ENCODE measurements around the gene NSMCE1.

Gene NSMCE1

DNA sequence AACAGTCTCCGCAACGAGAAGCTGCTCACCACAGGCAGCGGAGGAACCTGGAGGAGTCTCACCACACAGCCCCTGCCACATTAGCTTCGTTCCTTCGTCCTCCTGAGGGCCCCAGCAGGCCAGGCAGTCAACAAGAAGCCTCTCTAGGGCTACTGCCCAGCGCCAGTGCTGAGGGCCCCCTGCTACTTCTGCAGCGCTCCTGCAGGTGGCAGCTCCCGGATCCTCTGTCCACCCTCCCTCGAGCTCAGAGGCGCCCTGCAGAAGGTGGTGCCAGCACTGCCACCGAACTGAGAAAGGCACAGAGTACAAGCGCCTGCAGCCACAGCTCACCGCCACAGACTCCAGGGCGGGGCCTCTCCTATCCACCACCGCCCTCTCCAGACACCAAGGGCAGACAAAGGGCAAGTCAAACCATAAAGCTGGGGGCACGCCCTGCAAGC, 38.0 kb downstream of the NSMCE1 start:
- no peak for DNase-seq (ENCODE audit: low spot score)

DNA sequence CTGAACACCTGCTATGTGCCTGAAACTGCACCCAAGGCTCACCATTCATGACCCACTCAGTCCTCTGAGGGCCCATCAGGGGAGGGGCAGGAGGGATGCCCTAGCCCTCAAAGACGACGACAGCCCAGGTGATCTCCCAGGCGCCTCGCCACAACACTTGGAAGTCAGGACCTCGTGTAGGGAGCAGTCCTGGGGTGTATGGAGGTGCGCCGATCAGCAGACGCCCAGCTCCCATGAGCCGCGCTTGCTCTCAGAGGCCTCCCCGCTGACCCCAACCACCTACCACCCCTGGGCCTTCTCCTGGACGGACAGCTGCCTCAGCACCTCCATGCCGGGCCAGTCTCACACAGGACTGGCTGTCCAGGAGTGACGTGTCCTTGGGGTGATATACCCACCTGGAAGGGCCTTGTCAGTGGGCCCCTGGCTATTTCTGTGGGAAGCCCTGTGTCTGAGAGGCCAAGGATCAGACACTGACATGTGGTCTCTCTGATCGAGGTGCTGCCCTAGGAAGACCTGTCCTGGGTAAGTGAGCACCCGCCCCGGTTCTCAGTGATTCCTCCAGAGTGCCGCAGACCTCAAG, 38.6 kb downstream of the NSMCE1 start:
- DNase-seq (ENCODE audit: low spot score) = no peak

- DNase-seq (ENCODE audit: low spot score) = no peak
Measured at GRCh38 chr16:27228621-27229501, 39.7 kb downstream of the NSMCE1 start.

DNA sequence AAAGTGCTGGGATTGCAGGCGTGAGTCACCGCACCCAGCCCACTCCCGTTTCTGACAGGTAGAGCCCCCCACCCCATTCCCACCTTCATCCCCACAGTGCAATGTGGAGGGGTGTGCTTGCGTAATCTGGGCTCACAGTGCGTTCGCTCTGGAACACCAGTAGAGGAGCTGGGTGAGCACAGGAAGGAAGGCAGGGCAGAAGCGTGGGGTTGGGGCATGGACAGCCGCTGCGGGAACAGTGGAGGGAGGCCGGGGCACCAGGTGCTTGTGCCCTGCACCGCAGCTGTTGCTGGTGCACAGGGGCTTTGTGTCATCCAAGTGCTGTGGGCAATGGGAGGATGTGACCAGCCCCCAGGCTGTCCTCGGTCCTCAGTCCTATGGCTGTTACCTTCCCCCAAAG, 40.5 kb downstream of the NSMCE1 start:
- no peak for DNase-seq (ENCODE audit: low spot score)

DNA sequence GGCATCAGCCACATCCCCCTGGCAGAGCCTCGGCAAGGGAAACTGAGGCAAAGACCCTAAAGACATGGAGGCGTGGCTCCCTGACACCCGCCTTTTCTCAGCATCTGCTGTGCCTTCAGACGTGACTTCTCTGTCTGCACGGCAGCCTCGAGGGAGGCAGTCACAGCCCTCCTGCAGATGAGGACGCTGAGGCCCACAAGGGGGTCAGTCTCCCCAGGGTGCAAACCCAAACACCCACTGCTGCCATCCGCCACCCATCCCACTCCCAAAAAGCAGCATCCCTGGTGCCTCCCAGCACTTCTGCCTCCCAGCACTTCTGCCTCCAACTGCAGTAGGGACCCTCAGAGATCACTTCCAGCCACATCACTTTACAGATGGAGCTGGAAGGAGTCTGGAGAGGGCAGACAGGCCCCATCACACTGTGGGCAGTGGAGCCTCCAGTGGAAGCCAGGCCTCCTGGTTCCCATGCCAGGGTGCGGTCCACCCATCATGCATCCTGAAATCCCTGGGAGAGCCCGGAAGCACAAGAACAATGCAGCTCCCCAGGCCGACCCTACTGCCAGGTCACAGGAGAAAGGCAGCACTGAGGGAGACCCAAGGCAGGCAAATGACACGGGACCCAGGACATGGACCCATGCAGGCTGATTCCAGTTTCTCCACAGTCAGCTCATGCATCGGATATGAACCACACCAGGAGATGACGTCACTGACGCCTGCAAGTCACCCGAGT, 41.4 kb downstream of the NSMCE1 start:
- no peak for DNase-seq (ENCODE audit: low spot score)

- DNase-seq (ENCODE audit: low spot score) = no peak
Measured at GRCh38 chr16:27226476-27226875, 42.1 kb downstream of the NSMCE1 start.

GRCh38 chr16:27225536-27226360, 42.8 kb downstream of the NSMCE1 start:
- no peak for DNase-seq (ENCODE audit: low spot score)

DNA sequence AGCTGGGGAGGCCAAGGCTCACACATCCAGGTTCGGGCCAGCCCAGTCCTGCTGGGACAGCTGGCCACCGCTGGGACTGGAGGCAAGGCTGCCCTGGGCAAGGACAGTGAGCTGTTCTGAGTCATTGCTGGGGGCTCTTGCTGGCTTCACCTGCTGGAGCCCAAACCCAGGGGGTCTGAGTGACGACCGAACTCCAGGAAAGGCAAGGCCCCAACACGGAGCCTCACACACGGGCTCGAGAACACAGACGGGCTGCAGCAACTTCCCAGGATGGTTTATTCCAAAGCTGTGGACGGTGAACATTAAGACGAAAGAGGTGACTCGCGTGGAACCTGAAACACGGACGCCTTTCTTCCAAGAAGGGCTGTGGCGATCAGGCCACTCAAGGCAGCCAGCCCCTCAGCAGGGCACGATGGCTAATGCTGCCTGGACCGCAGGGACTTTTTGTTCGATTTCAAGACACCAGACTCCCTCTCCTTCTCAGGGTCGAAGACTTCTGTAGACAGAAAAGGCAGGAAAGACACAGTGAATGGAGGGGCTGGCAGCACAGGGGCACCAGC, 43.8 kb downstream of the NSMCE1 start:
- no peak for DNase-seq (ENCODE audit: low spot score)

DNA sequence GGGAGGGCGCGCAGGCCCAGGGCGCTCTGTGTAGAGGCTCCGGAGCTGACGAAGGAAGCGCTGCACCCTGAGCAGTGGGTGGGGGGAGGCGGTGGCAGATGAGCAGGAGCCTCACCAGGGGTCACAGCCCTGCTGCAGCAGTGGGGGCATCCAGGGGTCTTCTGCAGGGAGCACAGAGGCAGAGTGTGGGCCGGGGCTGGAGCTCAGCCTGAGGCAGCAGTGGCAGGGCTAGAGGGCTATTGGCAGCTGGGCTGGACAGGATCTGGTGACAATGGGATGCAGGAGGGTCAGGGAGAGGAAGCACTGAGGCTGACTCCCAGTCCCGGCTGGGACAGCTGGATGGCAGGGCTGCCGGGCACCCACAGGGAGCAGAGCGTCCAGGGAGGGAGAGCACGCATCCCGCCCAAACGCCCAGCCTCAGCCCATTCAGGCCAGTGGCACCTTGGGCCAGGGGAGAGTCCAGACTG, 44.3 kb downstream of the NSMCE1 start:
- no peak for DNase-seq (ENCODE audit: low spot score)

GRCh38 chr16:27223701-27224100, 44.9 kb downstream of the NSMCE1 start:
- DNase-seq (ENCODE audit: low spot score) = no peak

DNA sequence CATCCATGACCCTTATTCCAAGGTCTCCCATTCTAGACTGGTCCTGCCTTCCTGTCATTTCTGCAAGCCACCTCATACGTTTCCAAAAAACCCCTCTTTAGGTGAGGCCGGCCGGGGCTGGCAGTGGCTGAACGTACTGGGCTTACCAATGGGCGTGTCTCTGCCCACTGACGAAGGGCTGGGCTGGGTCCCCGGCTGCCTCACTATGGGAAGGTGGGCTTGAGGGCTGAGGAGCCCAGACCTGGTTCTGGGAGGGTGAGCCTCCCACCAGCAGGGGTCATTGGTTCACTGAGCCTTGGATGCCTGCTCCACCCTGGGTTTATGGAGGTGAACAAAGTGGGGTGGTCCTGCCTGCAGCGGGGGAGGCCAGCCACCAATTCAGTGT, 45.4 kb downstream of the NSMCE1 start:
- DNase-seq (ENCODE audit: low spot score) = no peak

- peak; percentile 25 for DNase-seq (ENCODE audit: low spot score)
Measured at GRCh38 chr16:27222249-27223225, 46.0 kb downstream of the NSMCE1 start.

- no peak for DNase-seq (ENCODE audit: low spot score)
Measured at GRCh38 chr16:27221576-27222248, 46.9 kb downstream of the NSMCE1 start.

GRCh38 chr16:27220991-27221390, 47.6 kb downstream of the NSMCE1 start:
- no peak for DNase-seq (ENCODE audit: low spot score)

GRCh38 chr16:27220527-27220926, 48.0 kb downstream of the NSMCE1 start:
- DNase-seq (ENCODE audit: low spot score) = no peak

- DNase-seq (ENCODE audit: low spot score) = no peak
Measured at GRCh38 chr16:27220120-27220519, 48.5 kb downstream of the NSMCE1 start.

DNA sequence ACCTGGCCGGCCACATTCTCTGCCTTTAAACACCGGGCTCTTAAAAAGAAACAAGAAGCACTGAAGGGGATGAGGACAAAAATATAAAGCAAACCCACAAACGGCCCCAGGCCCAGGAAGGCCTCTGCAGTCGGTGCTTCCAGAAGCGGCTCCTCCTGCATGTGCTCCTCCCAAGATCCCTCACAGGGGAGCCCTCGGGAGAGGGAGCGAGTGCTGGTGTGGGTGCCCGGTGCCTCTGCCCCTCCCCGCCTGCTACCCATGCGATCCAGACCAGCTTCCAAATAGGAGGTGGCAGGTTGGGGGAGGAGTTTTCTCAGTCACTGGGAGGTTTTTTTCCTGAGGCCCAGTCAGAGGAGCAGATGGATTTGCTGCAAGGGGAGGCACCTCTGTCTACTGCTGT, 49.4 kb downstream of the NSMCE1 start:
- no peak for DNase-seq (ENCODE audit: low spot score)

DNA sequence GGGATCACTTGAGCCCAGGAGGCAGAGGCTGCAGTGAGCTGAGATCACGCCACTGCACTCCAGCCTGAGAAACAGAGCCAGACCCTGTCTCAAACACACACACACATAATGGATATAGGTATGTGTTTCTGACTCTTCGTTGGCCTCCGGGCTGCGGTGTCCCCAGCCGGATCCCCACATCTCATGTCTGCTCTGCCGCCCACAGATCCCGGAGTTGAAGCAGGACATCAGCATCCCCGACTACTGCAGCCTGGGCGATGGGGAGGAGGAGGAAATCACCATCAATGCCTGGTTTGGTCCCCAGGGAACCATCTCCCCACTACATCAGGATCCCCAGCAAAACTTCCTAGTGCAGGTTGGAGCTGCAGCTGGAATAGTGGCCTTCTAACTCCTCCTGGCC, 49.8 kb downstream of the NSMCE1 start:
- no peak for DNase-seq (ENCODE audit: low spot score)

DNA sequence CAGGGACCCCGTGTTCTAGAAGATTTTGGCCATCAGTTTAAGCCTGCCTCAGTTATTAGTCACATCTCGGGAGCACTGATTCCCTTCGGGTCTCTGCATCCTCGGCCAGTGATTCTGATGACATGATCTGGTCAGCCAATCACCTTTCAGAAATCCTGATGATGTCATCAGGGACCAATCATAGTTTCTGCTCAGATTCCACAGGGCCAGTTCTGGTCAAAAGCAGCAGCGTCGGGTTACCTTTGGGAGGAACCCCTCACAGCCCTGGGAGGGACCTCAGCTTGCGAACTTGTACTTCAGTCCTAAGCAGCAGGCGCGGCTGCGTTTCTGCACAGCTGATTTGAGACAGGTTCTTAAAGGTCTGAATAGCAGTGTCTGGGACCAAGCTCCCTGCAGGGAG, 51.3 kb downstream of the NSMCE1 start:
- peak; percentile 51 for DNase-seq (ENCODE audit: low spot score)

Measured in kidney tubule cell (primary cell).